Gastrocnemius medialis (tissue), 4 donors: ENCODE data around the gene IFITM10.

Experiments used
- POLR2A ChIP-seq, 2 donors: fragments of 450-650 bp; IDR thresholded peaks; one replicate each; pipeline ENCODE4 v1.6.1; 2017; ENCODE audit warnings: antibody characterized with exemption in 2 of 2, mild to moderate bottlenecking in 2 of 2, moderate library complexity in 2 of 2
- TF ChIP-seq, protein P1 (sequence below), 5 experiments: fragments of 450-650 bp in 3 of 5; fragments of 200-600 bp in 2 of 5; sonication (generic) in 2 of 5; IDR thresholded peaks in 4 of 5; conservative IDR thresholded peaks in 1 of 5; 1 replicate in 4 of 5; 2 replicates in 1 of 5; pipeline ENCODE4 v1.5.1; 2016 to 2019; ENCODE audit warnings: antibody characterized with exemption in 5 of 5, mild to moderate bottlenecking in 3 of 5, moderate library complexity in 3 of 5

DNA sequence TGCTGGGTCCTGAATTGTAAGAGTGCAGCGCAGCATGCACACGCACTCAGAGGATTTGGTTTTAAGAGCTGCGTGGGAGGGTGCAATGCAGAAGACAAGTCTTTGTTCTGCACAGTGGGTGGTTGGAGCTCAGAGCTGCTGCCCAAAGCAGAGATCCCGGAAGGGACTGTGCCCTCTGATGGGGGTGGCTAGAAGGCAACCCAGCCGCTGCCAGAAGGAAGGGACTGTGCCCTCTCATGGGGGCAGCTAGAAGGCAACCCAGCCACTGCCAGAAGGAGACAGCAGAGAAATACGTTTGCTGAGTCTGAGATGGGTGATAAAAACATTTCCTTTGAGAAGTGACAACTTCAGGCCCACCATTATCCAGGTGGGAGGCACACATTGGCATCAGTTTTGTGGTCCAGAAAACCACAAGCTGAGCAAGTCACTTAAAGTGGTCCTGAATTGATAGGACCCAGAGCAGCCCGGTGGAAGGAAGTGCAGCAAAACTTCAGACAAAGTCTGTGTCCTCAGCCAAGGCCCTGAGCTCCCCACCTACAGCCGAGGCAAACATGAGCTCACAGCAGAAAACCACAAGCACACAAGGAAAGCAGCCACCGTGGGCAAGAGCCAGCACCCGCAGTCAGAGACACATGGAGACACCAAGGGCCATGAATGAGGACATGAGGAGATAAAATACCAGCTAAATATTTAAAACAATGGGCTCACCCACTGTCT is 49.1 kb downstream of the IFITM10 start:
- TF ChIP-seq, protein P1, sequence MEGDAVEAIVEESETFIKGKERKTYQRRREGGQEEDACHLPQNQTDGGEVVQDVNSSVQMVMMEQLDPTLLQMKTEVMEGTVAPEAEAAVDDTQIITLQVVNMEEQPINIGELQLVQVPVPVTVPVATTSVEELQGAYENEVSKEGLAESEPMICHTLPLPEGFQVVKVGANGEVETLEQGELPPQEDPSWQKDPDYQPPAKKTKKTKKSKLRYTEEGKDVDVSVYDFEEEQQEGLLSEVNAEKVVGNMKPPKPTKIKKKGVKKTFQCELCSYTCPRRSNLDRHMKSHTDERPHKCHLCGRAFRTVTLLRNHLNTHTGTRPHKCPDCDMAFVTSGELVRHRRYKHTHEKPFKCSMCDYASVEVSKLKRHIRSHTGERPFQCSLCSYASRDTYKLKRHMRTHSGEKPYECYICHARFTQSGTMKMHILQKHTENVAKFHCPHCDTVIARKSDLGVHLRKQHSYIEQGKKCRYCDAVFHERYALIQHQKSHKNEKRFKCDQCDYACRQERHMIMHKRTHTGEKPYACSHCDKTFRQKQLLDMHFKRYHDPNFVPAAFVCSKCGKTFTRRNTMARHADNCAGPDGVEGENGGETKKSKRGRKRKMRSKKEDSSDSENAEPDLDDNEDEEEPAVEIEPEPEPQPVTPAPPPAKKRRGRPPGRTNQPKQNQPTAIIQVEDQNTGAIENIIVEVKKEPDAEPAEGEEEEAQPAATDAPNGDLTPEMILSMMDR (IDR thresholded peaks at IDR 0.05 in 4 of 5, conservative IDR thresholded peaks at IDR 0.05 in 1 of 5), result no peak
- no peak for TF ChIP-seq POLR2A (IDR thresholded peaks at IDR 0.05)
